Measurements from ENCODE around the gene TRIM34.

GRCh38 chr11:5591613-5592012, 33.2 kb upstream of the TRIM34 start:
- TF ChIP-seq PBX3 (IDR thresholded peaks at IDR 0.05) (no peak), EZH2phosphoT487 (IDR thresholded peaks at IDR 0.05; ENCODE audit: borderline replicate concordance, low read depth) (no peak)
- TF ChIP-seq, protein P1, sequence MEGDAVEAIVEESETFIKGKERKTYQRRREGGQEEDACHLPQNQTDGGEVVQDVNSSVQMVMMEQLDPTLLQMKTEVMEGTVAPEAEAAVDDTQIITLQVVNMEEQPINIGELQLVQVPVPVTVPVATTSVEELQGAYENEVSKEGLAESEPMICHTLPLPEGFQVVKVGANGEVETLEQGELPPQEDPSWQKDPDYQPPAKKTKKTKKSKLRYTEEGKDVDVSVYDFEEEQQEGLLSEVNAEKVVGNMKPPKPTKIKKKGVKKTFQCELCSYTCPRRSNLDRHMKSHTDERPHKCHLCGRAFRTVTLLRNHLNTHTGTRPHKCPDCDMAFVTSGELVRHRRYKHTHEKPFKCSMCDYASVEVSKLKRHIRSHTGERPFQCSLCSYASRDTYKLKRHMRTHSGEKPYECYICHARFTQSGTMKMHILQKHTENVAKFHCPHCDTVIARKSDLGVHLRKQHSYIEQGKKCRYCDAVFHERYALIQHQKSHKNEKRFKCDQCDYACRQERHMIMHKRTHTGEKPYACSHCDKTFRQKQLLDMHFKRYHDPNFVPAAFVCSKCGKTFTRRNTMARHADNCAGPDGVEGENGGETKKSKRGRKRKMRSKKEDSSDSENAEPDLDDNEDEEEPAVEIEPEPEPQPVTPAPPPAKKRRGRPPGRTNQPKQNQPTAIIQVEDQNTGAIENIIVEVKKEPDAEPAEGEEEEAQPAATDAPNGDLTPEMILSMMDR (IDR thresholded peaks at IDR 0.05), result no peak
